Epithelial cell of esophagus (primary cell): ENCODE data around the gene NMRK2.

Source experiments
- DNase-seq: peaks from one replicate; pipeline ENCODE4 v3.0.0; 2010; ENCODE audit warnings: low read depth
- H3K4me3 ChIP-seq: 2 replicates; pipeline ENCODE4 v1.5.1; 2011; ENCODE audit warnings: mild to moderate bottlenecking, low read length, control low read depth
- TF ChIP-seq, protein P1 (sequence below): IDR thresholded peaks from 2 replicates; pipeline ENCODE4 v1.5.1; 2011; ENCODE audit warnings: low read depth, mild to moderate bottlenecking, low read length, control low read depth, inconsistent platforms; ENCODE audit not compliant: insufficient read depth; ENCODE audit errors: missing control alignments

The NMRK2 gene

GRCh38 chr19:3899531-3900294 lies 33.2 kb upstream of the NMRK2 start:
- no peak overlapping the region for H3K4me3 ChIP-seq
- TF ChIP-seq, protein P1, sequence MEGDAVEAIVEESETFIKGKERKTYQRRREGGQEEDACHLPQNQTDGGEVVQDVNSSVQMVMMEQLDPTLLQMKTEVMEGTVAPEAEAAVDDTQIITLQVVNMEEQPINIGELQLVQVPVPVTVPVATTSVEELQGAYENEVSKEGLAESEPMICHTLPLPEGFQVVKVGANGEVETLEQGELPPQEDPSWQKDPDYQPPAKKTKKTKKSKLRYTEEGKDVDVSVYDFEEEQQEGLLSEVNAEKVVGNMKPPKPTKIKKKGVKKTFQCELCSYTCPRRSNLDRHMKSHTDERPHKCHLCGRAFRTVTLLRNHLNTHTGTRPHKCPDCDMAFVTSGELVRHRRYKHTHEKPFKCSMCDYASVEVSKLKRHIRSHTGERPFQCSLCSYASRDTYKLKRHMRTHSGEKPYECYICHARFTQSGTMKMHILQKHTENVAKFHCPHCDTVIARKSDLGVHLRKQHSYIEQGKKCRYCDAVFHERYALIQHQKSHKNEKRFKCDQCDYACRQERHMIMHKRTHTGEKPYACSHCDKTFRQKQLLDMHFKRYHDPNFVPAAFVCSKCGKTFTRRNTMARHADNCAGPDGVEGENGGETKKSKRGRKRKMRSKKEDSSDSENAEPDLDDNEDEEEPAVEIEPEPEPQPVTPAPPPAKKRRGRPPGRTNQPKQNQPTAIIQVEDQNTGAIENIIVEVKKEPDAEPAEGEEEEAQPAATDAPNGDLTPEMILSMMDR, result no peak
- no peak for DNase-seq

GRCh38 chr19:3902317-3902973 lies 30.4 kb upstream of the NMRK2 start:
- no peak overlapping the region for H3K4me3 ChIP-seq
- DNase-seq, result no peak
- TF ChIP-seq, protein P1, result no peak

GRCh38 chr19:3904233-3904632 lies 28.6 kb upstream of the NMRK2 start:
- TF ChIP-seq, protein P1, result no peak
- no peak for DNase-seq
- no peak overlapping the region for H3K4me3 ChIP-seq

GRCh38 chr19:3907626-3908265 lies 25.1 kb upstream of the NMRK2 start:
- H3K4me3 ChIP-seq, result no peak overlapping the region
- TF ChIP-seq, protein P1, result no peak
- no peak for DNase-seq

DNA sequence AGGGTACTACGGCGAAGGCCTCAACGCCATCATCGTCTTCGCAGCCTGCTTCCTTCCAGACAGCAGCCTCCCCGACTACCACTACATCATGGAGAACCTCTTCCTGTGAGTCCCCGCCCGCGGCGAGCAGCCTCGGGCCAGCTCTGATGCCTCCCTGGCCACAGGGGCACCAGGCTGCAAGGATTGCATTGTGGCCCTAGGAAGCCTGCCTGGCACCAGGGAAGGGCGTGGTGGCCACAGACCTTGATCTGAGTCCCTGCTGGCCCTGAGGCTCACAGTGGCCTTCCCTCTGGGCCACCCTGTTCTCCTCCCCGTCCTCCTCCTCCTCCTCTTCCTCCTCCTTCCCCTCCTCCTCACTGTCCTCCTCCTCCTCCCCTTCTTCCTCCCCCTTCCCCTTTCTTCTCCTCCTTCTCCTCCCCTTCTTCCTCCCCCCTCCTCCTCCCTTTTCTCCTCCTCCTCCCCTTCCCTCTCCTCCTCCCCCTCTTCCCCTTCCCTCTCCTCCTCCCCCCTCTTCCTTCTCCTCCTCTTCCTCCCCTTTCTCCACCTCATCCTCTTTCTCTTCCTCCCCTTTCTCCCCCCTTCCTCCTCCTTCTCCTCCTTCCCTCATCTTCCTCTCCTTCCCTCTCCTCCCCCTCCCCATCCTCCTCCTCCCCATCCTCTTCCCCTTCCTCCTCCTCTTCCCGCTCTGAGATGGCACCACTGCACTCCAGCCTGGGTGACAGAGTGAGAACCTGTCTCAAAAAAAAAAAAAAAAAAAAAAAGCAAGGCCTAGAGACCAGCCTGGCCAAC lies 24.4 kb upstream of the NMRK2 start:
- DNase-seq, result no peak
- no peak overlapping the region for H3K4me3 ChIP-seq
- TF ChIP-seq, protein P1, result no peak

- no peak overlapping the region for H3K4me3 ChIP-seq
- TF ChIP-seq, protein P1, result no peak
- no peak for DNase-seq
Observed at GRCh38 chr19:3910105-3910504, 22.8 kb upstream of the NMRK2 start.
